Gastroesophageal sphincter (tissue), 4 donors: ENCODE measurements around the gene GSG1L. TPM values are rescaled to one million over a fixed set of nuclear protein-coding genes. Genes with fewer than 3 reads are reported as not detected.

Source experiments
- ATAC-seq: fragments of 150-250 bp; one replicate; pipeline ENCODE4 v1.9.1; 2016; ENCODE audit warnings: mild to moderate bottlenecking, moderate library complexity
- H3K27ac ChIP-seq, 4 donors: fragments of 200-600 bp; sonication (generic) in 3 of 4; 1 replicate in 3 of 4; 2 replicates in 1 of 4; pipeline ENCODE4 v1.5.1; 2016 to 2019
- H3K27me3 ChIP-seq: fragments of 200-600 bp; sonication (generic); one replicate; pipeline ENCODE4 v1.5.1; 2019
- H3K36me3 ChIP-seq, 2 donors: fragments of 200-600 bp; sonication (generic); one replicate each; pipeline ENCODE4 v1.5.1; 2019; ENCODE audit warnings: control low read depth in 1 of 2
- H3K4me1 ChIP-seq, 3 donors: fragments of 200-600 bp; sonication (generic); 1 replicate in 2 of 3; 2 replicates in 1 of 3; pipeline ENCODE4 v1.5.1; 2016 to 2019; ENCODE audit warnings: control low read depth in 2 of 3
- H3K4me3 ChIP-seq, 2 donors: fragments of 200-600 bp; sonication (generic); one replicate each; pipeline ENCODE4 v1.5.1; 2019; ENCODE audit warnings: mild to moderate bottlenecking in 1 of 2, moderate library complexity in 1 of 2
- H3K9me3 ChIP-seq, 3 donors: fragments of 200-600 bp; sonication (generic); one replicate each; pipeline ENCODE4 v1.5.1; 2017 to 2019; ENCODE audit warnings: control low read depth in 2 of 3
- CTCF ChIP-seq, 4 experiments: fragments of 200-600 bp in 2 of 4; fragments of 450-650 bp in 2 of 4; sonication (generic) in 1 of 4; IDR thresholded peaks; one replicate each; pipeline ENCODE4 v1.5.1; 2017 to 2019; ENCODE audit warnings: antibody characterized with exemption in 4 of 4, mild to moderate bottlenecking in 2 of 4, moderate library complexity in 2 of 4
- EP300 ChIP-seq: sonication (generic); formaldehyde crosslinking; IDR thresholded peaks from one replicate; pipeline ENCODE4 v1.6.1; 2017; ENCODE audit warnings: antibody characterized with exemption, mild to moderate bottlenecking
- POLR2A ChIP-seq, 2 donors: fragments of 450-650 bp; IDR thresholded peaks; one replicate each; pipeline ENCODE4 v1.6.1; 2017; ENCODE audit warnings: antibody characterized with exemption in 2 of 2, mild to moderate bottlenecking in 2 of 2, moderate library complexity in 1 of 2
- POLR2AphosphoS5 ChIP-seq: sonication (generic); formaldehyde crosslinking; IDR thresholded peaks from one replicate; pipeline ENCODE4 v1.6.1; 2017; ENCODE audit warnings: antibody characterized with exemption
- WGBS, 2 donors: methylation state at CpG; one replicate each; pipeline ENCODE4 v1.1.5; 2018; ENCODE audit warnings: low coverage in 1 of 2; 5-methylcytosine and 5-hydroxymethylcytosine counted together
- total RNA-seq, 4 donors: library from RNA; depleted of rRNA; stranded (reverse); fragments of >200 nt; gene quantifications; one replicate each; pipeline ENCODE4 v1.1.0, GENCODE V29; 2016

Gene GSG1L
- total RNA-seq, 4 donors from 2014 or later = 1.0 TPM; not detected in 3

GRCh38 chr16:27840311-27841060 is 223.0 kb downstream of the GSG1L start:
- TF ChIP-seq POLR2A (IDR thresholded peaks at IDR 0.05) (no peak), CTCF (IDR thresholded peaks at IDR 0.05) (no peak), EP300 (no peak), POLR2AphosphoS5 (no peak)
- no peak overlapping the region for H3K4me3 ChIP-seq
- WGBS, 2 donors = 74 to 89% methylated on average over 5 to 9 of the region's 18 CpGs
- ATAC-seq = no peak
- H3K9me3 ChIP-seq = peaks cover 0 to 11% (median 0%) of the 10 kb centered on the region in 3 donors
- H3K27ac ChIP-seq = no peak overlapping the region
- H3K4me1 ChIP-seq = no peaks in the 10 kb centered on the region
- peaks cover 48% of the 10 kb centered on the region for H3K27me3 ChIP-seq
- no peaks in the 10 kb centered on the region for H3K36me3 ChIP-seq

DNA sequence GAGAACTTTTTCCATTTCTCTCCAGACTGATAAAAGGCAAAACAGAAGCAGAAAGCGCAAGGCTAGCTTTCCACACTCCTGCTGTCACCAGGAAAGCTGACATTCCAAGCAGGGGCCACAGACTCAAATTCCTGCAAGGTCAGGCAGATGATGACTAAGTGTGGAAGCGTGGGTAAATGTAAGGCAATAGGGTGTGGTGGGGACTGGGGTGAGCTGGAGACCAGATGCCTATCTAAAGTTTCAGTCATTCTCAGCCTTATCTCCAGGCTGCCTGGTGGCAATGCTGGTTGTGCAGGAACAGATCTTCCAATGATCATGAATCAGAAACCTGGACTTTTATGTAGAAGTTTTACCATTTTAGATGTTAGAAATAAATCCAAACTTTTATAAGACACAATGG is 224.1 kb downstream of the GSG1L start:
- H3K4me1 ChIP-seq = no peaks in the 10 kb centered on the region
- no peak overlapping the region for H3K27ac ChIP-seq
- H3K9me3 ChIP-seq = peaks cover 0 to 11% (median 0%) of the 10 kb centered on the region in 3 donors
- H3K27me3 ChIP-seq = peaks cover 39% of the 10 kb centered on the region
- no peak for ATAC-seq
- TF ChIP-seq POLR2AphosphoS5 = no peak
- no peak for TF ChIP-seq EP300
- TF ChIP-seq POLR2A (IDR thresholded peaks at IDR 0.05) = no peak
- no peak for TF ChIP-seq CTCF (IDR thresholded peaks at IDR 0.05)
- WGBS, 2 donors = 80 to 83% methylated on average over 1 to 2 of the region's 2 CpGs
- no peak overlapping the region for H3K4me3 ChIP-seq
- H3K36me3 ChIP-seq = no peaks in the 10 kb centered on the region

- H3K9me3 ChIP-seq = peaks cover 0 to 11% (median 0%) of the 10 kb centered on the region in 3 donors
- no peaks in the 10 kb centered on the region for H3K36me3 ChIP-seq
- no peak for TF ChIP-seq EP300
- TF ChIP-seq POLR2A (IDR thresholded peaks at IDR 0.05) = no peak
- TF ChIP-seq POLR2AphosphoS5 = no peak
- no peak for TF ChIP-seq CTCF (IDR thresholded peaks at IDR 0.05)
- peaks cover 39% of the 10 kb centered on the region for H3K27me3 ChIP-seq
- no peak overlapping the region for H3K4me3 ChIP-seq
- ATAC-seq = no peak
- WGBS, 2 donors = 14 to 44% methylated on average over 1 of the region's 3 CpGs
- H3K4me1 ChIP-seq = no peaks in the 10 kb centered on the region
- no peak overlapping the region for H3K27ac ChIP-seq
Observed at GRCh38 chr16:27838536-27839175, 224.9 kb downstream of the GSG1L start.

DNA sequence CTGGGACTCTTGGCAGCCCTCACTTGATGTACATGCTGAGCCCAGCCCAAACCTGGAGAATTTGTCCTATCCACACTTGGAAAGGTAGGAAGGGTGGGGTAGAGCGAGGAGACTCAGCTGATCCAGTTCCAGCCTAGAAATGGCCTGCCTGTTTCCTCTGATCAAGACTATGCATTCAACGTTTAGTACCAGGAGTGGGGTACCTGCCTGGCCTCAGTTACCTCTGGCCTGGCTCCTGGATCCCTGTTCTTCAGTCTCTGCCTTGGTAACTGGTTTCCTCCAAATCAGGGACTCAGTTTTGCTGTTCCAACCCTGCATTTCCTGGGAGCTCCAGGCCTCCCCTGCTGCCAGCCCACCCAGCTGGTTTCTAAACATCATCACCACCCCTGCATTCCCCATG is 233.5 kb downstream of the GSG1L start:
- Histone ChIP-seq H3K27ac (no peak overlapping the region), H3K4me1 (no peaks in the 10 kb centered on the region), H3K4me3 (no peak overlapping the region), H3K36me3 (no peaks in the 10 kb centered on the region), H3K27me3 (no peaks in the 10 kb centered on the region), H3K9me3 (peaks cover 0 to 27% (median 0%) of the 10 kb centered on the region in 3 donors)
- TF ChIP-seq POLR2A (IDR thresholded peaks at IDR 0.05) = no peak
- no peak for ATAC-seq
- WGBS, 2 donors = 80% methylated on average over 1 of the region's 2 CpGs; no CpG with 5 or more reads in 1 of the 2 donors

- peaks cover 0 to 27% (median 0%) of the 10 kb centered on the region in 3 donors for H3K9me3 ChIP-seq
- H3K27me3 ChIP-seq = peaks cover 6% of the 10 kb centered on the region
- 91% methylated on average over 6 of the region's 12 CpGs; no CpG with 5 or more reads in 1 of the 2 donors for WGBS, 2 donors
- TF ChIP-seq POLR2A (IDR thresholded peaks at IDR 0.05) = no peak
- TF ChIP-seq CTCF (IDR thresholded peaks at IDR 0.05) = no peak
- TF ChIP-seq POLR2AphosphoS5 = no peak
- TF ChIP-seq EP300 = no peak
- no peak overlapping the region for H3K4me3 ChIP-seq
- no peaks in the 10 kb centered on the region for H3K36me3 ChIP-seq
- no peak overlapping the region for H3K27ac ChIP-seq
- no peak for ATAC-seq
- no peaks in the 10 kb centered on the region for H3K4me1 ChIP-seq
Observed at GRCh38 chr16:27828671-27829070, 234.8 kb downstream of the GSG1L start.
